Measurements from ENCODE around the gene CLNK.

Gene CLNK

DNA sequence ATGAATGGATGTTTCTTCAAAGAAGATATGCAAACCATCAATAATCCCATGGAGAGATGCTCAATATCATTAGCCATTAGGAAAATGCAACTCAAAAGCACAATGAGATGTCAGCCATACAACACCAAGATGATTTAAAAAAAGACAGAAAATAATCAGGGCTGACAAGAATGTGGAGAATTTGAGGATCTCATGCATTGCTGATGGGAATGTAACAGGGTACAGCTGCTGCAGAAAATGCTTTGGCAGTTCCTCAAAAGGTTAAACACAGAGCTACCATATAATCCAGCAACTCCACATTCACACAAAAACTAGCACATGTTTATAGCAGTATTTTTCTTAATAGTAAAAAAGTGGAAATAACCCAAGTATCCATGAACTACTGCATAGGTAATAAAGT lies 116.8 kb downstream of the CLNK start:
- Histone ChIP-seq H3K4me3 (ENCODE audit: low read length) (no peak overlapping the region), H3K27me3 (ENCODE audit: control insufficient read depth, insufficient read depth, low read length) (no peaks in the 10 kb centered on the region), H3K36me3 (ENCODE audit: control insufficient read depth, insufficient read depth, low read length) (no peaks in the 10 kb centered on the region), H3K9me3 (ENCODE audit: control insufficient read depth, insufficient read depth, low read length) (no peaks in the 10 kb centered on the region), H3K27ac (ENCODE audit: low read length) (no peak overlapping the region), H3K4me1 (ENCODE audit: control insufficient read depth, insufficient read depth, low read length) (no peaks in the 10 kb centered on the region)
- DNase-seq (ENCODE audit: low read depth, low spot score): no peak

DNA sequence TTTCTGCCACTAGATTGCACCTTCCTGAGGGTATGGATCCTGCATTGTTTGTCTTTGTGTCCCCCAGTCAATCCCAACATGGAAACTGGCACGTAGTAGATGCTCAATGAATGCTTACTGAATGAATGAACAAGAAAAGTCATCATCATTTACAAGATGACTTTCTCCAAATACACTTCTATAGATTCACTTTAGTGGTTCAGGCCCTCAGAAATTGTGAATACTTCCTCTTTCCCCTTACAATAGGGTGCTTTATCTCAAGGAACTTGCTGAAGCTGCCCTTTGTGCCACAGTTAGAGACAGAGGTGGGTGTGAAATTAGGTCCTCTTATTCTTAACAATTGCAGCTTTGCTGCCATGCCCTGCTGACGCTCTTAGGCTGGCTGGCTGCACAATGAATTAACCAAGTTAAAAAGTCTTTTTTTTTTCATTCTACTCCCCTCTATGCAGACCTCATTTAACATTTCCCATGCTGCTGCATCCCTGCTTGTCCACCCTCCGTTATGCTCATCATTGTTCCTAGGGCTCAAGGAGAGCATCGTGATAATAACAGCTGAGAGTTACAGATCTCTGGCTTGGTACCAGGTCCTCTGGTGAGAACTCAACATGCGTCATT lies 119.3 kb downstream of the CLNK start:
- DNase-seq (ENCODE audit: low read depth, low spot score): no peak
- Histone ChIP-seq H3K9me3 (ENCODE audit: control insufficient read depth, insufficient read depth, low read length) (no peaks in the 10 kb centered on the region), H3K36me3 (ENCODE audit: control insufficient read depth, insufficient read depth, low read length) (no peaks in the 10 kb centered on the region), H3K27me3 (ENCODE audit: control insufficient read depth, insufficient read depth, low read length) (no peaks in the 10 kb centered on the region), H3K4me1 (ENCODE audit: control insufficient read depth, insufficient read depth, low read length) (no peaks in the 10 kb centered on the region), H3K27ac (ENCODE audit: low read length) (no peak overlapping the region), H3K4me3 (ENCODE audit: low read length) (no peak overlapping the region)
- WGBS (ENCODE audit: insufficient coverage, insufficient read length): no CpG with 5 or more reads among the region's 5 CpGs

DNA sequence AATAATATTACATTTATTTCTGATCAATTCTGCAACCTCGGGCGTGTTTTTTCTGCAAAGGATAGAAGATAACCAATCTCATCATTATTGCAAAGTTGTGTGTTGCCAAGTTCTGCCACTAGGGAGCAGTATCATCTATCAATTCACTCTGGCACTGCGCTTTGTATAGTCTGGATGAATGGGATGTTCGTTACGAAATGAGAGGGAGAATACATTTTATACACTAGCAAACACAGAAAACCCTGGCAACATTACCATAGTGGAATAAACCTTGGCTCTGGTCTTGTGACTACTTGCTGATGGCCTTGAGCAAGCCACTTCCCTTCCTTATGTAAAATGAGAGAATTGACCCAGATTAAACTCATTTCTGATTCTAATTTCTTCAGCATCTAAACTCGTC lies 129.9 kb downstream of the CLNK start:
- Histone ChIP-seq H3K4me3 (ENCODE audit: low read length) (no peak overlapping the region), H3K9me3 (ENCODE audit: control insufficient read depth, insufficient read depth, low read length) (no peaks in the 10 kb centered on the region), H3K27ac (ENCODE audit: low read length) (no peak overlapping the region), H3K4me1 (ENCODE audit: control insufficient read depth, insufficient read depth, low read length) (no peaks in the 10 kb centered on the region; the same call in 1 of the 2 replicates), H3K36me3 (ENCODE audit: control insufficient read depth, insufficient read depth, low read length) (no peaks in the 10 kb centered on the region), H3K27me3 (ENCODE audit: control insufficient read depth, insufficient read depth, low read length) (no peaks in the 10 kb centered on the region)
- WGBS (ENCODE audit: insufficient coverage, insufficient read length): no CpG with 5 or more reads among the region's 6 CpGs
- DNase-seq (ENCODE audit: low read depth, low spot score): no peak

DNA sequence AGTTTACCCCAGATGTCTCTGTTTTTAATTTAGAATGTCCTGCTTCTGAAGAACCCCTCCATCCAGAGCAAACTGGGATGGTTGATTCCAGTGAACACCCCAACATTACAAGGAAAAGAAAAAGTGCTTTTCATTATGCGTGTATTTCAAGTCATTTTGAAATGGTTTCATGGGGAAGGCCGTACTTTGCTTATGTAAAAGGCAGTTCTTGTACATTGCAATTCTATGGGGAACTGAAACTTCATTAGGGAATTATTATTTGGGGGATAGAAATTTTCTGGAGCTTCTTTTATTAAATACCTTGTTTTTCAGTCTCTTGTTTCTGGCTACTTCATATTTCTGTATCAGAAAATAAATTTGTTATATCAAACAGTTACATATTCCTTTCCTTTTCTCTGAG lies 130.4 kb downstream of the CLNK start:
- no peak for DNase-seq (ENCODE audit: low read depth, low spot score)
- H3K36me3 ChIP-seq (ENCODE audit: control insufficient read depth, insufficient read depth, low read length): no peaks in the 10 kb centered on the region
- WGBS (ENCODE audit: insufficient coverage, insufficient read length): no CpG with 5 or more reads among the region's 2 CpGs
- H3K9me3 ChIP-seq (ENCODE audit: control insufficient read depth, insufficient read depth, low read length): no peaks in the 10 kb centered on the region
- no peaks in the 10 kb centered on the region for H3K4me1 ChIP-seq (ENCODE audit: control insufficient read depth, insufficient read depth, low read length)
- H3K27me3 ChIP-seq (ENCODE audit: control insufficient read depth, insufficient read depth, low read length): no peaks in the 10 kb centered on the region
- H3K4me3 ChIP-seq (ENCODE audit: low read length): no peak overlapping the region
- no peak overlapping the region for H3K27ac ChIP-seq (ENCODE audit: low read length)

DNA sequence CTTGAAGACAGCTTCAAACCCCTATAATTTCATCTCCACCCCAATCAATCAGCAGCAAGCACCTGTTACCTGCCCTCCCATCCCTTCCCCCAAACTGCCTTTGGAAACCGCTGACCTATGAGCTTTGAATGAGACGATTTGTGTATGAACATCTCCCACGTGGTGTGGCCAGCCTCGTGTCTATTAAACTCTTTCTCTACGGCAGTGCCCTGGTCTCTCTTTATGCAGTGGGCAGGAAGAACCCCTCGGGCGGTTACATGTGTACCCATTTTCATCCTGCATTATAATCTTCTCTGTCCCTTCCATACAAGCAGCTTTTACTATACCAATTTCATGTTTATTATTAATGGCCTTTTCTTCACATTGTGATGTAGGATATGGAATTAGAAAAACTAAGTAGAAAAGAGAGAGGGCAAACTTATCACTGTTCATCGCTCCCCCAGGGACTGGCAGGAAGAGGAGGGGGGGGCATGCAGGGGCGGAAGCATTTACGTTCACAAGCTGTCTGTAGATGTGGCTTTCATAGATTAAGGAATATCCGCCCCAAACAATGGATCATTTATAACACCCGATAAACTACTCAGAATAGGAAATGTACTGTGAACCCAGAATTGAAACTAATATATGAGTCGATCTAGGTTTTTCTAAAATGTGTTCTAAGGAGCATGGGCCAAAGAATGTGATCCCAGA lies 131.8 kb downstream of the CLNK start:
- H3K4me1 ChIP-seq (ENCODE audit: control insufficient read depth, insufficient read depth, low read length): no peaks in the 10 kb centered on the region
- no CpG with 5 or more reads among the region's 13 CpGs for WGBS (ENCODE audit: insufficient coverage, insufficient read length)
- H3K4me3 ChIP-seq (ENCODE audit: low read length): no peak overlapping the region
- no peaks in the 10 kb centered on the region for H3K9me3 ChIP-seq (ENCODE audit: control insufficient read depth, insufficient read depth, low read length)
- no peaks in the 10 kb centered on the region for H3K36me3 ChIP-seq (ENCODE audit: control insufficient read depth, insufficient read depth, low read length)
- H3K27ac ChIP-seq (ENCODE audit: low read length): no peak overlapping the region
- no peaks in the 10 kb centered on the region for H3K27me3 ChIP-seq (ENCODE audit: control insufficient read depth, insufficient read depth, low read length)
- no peak for DNase-seq (ENCODE audit: low read depth, low spot score)

DNA sequence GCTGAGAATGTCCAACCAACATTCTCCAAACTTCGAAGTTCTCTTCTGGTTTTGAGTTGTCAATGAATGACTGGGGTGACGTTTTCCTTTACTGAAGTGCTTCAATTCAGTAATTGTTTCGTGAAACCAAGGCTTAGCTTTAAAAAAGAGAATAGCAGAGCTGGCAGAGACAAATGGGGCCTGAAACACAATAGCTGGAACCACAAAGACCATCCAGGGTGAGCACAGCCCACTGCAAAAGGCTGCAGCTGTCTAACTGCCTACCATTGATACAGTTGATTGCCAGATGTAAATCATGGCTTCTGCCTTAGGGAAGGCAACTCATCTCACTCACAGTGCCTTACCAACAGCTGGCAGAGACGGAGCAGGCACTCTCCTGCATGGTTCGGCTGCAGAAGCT lies 148.7 kb downstream of the CLNK start:
- H3K9me3 ChIP-seq (ENCODE audit: control insufficient read depth, insufficient read depth, low read length): no peaks in the 10 kb centered on the region
- no peak for DNase-seq (ENCODE audit: low read depth, low spot score)

DNA sequence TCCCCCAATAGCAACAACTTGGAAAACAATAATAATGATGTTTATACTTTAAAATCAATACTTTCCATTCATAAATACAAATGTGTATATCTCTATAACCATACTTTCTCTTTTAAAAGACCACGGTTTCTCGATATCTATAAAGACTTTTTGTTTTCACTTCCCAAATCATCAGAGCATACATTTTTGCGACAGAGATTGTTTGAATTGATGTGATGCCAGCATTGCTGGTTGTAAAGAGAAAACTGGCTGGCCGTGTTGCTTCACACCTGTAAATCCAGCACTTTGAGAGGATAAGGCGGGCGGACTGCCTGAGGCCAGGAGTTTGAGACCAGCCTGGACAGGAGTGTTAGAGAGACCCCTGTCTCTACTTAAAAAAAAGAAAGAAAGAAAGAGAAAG lies 149.7 kb downstream of the CLNK start:
- no peak overlapping the region for H3K4me3 ChIP-seq (ENCODE audit: low read length)
- H3K4me1 ChIP-seq (ENCODE audit: control insufficient read depth, insufficient read depth, low read length): peaks cover 1% of the 10 kb centered on the region; the same call in 1 of the 2 replicates
- 100% methylated on average over 2 of the region's 6 CpGs for WGBS (ENCODE audit: insufficient coverage, insufficient read length)
- H3K9me3 ChIP-seq (ENCODE audit: control insufficient read depth, insufficient read depth, low read length): no peaks in the 10 kb centered on the region
- no peaks in the 10 kb centered on the region for H3K36me3 ChIP-seq (ENCODE audit: control insufficient read depth, insufficient read depth, low read length)
- H3K27me3 ChIP-seq (ENCODE audit: control insufficient read depth, insufficient read depth, low read length): no peaks in the 10 kb centered on the region
- no peak overlapping the region for H3K27ac ChIP-seq (ENCODE audit: low read length)
- no peak for DNase-seq (ENCODE audit: low read depth, low spot score)

More for the DNA sequence above, 148.7 kb downstream of the CLNK start:
- H3K36me3 ChIP-seq (ENCODE audit: control insufficient read depth, insufficient read depth, low read length): no peaks in the 10 kb centered on the region
- H3K4me1 ChIP-seq (ENCODE audit: control insufficient read depth, insufficient read depth, low read length): peaks cover 1% of the 10 kb centered on the region; the same call in 1 of the 2 replicates
- no CpG with 5 or more reads among the region's 5 CpGs for WGBS (ENCODE audit: insufficient coverage, insufficient read length)
- no peak overlapping the region for H3K4me3 ChIP-seq (ENCODE audit: low read length)
- no peak overlapping the region for H3K27ac ChIP-seq (ENCODE audit: low read length)
- no peaks in the 10 kb centered on the region for H3K27me3 ChIP-seq (ENCODE audit: control insufficient read depth, insufficient read depth, low read length)

- H3K27me3 ChIP-seq (ENCODE audit: control insufficient read depth, insufficient read depth, low read length): no peaks in the 10 kb centered on the region
- no CpG with 5 or more reads among the region's 2 CpGs for WGBS (ENCODE audit: insufficient coverage, insufficient read length)
- no peak for DNase-seq (ENCODE audit: low read depth, low spot score)
- no peaks in the 10 kb centered on the region for H3K36me3 ChIP-seq (ENCODE audit: control insufficient read depth, insufficient read depth, low read length)
- no peaks in the 10 kb centered on the region for H3K9me3 ChIP-seq (ENCODE audit: control insufficient read depth, insufficient read depth, low read length)
- H3K4me1 ChIP-seq (ENCODE audit: control insufficient read depth, insufficient read depth, low read length): peaks cover 1% of the 10 kb centered on the region; the same call in 1 of the 2 replicates
- H3K4me3 ChIP-seq (ENCODE audit: low read length): no peak overlapping the region
- H3K27ac ChIP-seq (ENCODE audit: low read length): no peak overlapping the region
These were observed 152.4 kb downstream of the CLNK start for GRCh38 chr4:10532155-10532554.

DNA sequence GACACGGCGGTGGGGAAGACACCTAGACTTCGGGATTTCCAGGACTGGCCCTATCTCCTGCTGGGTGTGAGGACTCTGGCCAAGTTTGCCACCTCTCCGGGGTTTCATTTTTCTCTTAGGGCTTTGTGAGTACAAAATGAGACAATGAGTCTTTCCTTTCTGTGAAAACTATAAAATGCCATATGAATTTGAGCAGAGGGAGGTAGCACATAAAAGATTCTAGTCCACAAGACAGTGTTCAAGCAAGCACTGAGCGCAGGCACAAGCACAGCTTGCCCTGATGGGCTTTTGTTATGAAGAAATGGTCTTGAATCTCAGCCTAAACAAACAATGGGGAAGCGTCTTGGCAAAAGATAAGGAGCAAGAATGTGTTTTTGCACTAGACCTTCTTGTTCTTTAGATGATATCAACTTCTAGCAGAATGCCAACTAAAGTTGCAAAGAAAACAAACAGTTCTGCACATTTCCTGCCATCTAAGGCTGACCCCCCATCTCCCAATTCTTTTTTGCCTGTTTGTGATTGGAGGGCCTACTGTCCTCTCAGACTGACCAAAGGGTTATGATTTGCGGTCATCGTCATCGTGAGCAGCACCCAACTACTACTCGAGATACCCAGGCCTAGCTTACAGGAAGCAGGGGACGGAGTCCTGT lies 154.3 kb downstream of the CLNK start:
- Histone ChIP-seq H3K36me3 (ENCODE audit: control insufficient read depth, insufficient read depth, low read length) (no peaks in the 10 kb centered on the region), H3K27ac (ENCODE audit: low read length) (no peak overlapping the region), H3K27me3 (ENCODE audit: control insufficient read depth, insufficient read depth, low read length) (no peaks in the 10 kb centered on the region), H3K4me1 (ENCODE audit: control insufficient read depth, insufficient read depth, low read length) (peaks cover 1% of the 10 kb centered on the region; the same call in 1 of the 2 replicates), H3K9me3 (ENCODE audit: control insufficient read depth, insufficient read depth, low read length) (no peaks in the 10 kb centered on the region), H3K4me3 (ENCODE audit: low read length) (no peak overlapping the region)
- no CpG with 5 or more reads among the region's 11 CpGs for WGBS (ENCODE audit: insufficient coverage, insufficient read length)
- DNase-seq (ENCODE audit: low read depth, low spot score): no peak

GRCh38 chr4:10529291-10530136 lies 155.1 kb downstream of the CLNK start:
- H3K36me3 ChIP-seq (ENCODE audit: control insufficient read depth, insufficient read depth, low read length): no peaks in the 10 kb centered on the region
- no peak for DNase-seq (ENCODE audit: low read depth, low spot score)
- H3K27me3 ChIP-seq (ENCODE audit: control insufficient read depth, insufficient read depth, low read length): no peaks in the 10 kb centered on the region
- no peak overlapping the region for H3K27ac ChIP-seq (ENCODE audit: low read length)
- H3K4me3 ChIP-seq (ENCODE audit: low read length): no peak overlapping the region
- peaks cover 1% of the 10 kb centered on the region; the same call in 1 of the 2 replicates for H3K4me1 ChIP-seq (ENCODE audit: control insufficient read depth, insufficient read depth, low read length)
- no CpG with 5 or more reads among the region's 2 CpGs for WGBS (ENCODE audit: insufficient coverage, insufficient read length)
- H3K9me3 ChIP-seq (ENCODE audit: control insufficient read depth, insufficient read depth, low read length): no peaks in the 10 kb centered on the region

Data from iPS DF 6.9 (cell line).